Measurements from ENCODE around the gene MINK1. TPM values are rescaled to one million over a fixed set of nuclear protein-coding genes. Genes with fewer than 3 reads are reported as not detected.
A peak's percentile ranks its signal among the peaks of the same experiment; 100 is the strongest.

The MINK1 gene
- total RNA-seq, 1 experiment from 2014 or later: 68.8 TPM

- H3K4me1 Mint-ChIP-seq: peaks cover 30 to 39% of the 10 kb centered on the region in 2 experiments
- Histone ChIP-seq H3K79me1 (ENCODE audit: insufficient read depth, low read depth, low read length, poor library complexity, severe bottlenecking) (peaks cover 5% of the 10 kb centered on the region), H3K23ac (ENCODE audit: insufficient read length, low read depth, low read length) (no peak overlapping the region), H2BK120ac (ENCODE audit: low read depth, low read length, poor library complexity, severe bottlenecking) (no peak overlapping the region), H3K9ac (ENCODE audit: extremely low read depth, insufficient read length, low read length) (peak overlapping the region; percentile 96), H3K4me2 (ENCODE audit: insufficient read depth, insufficient read length, low read length) (peak overlapping the region; percentile 80), H3K18ac (ENCODE audit: insufficient read length, low read depth, low read length) (no peak overlapping the region), H3T11ph (ENCODE audit: low read length) (no peak overlapping the region), H3K27ac (ENCODE audit: insufficient read length, low read depth, low read length) (no peak overlapping the region), H4K5ac (ENCODE audit: insufficient read length, low read depth, low read length) (no peak overlapping the region), H4K8ac (replicated peaks; ENCODE audit: insufficient read length, low read depth, low read length) (no peak overlapping the region), H4K20me1 (ENCODE audit: control insufficient read depth, insufficient read depth, insufficient read length) (peaks cover 4% of the 10 kb centered on the region), H3K56ac (ENCODE audit: insufficient read length, low read depth, low read length) (no peak overlapping the region), H2BK20ac (ENCODE audit: low read depth, low read length, poor library complexity, severe bottlenecking) (no peak overlapping the region), H3K79me2 (ENCODE audit: insufficient read depth, low read length) (peaks cover 9% of the 10 kb centered on the region; the same call in 1 of the 2 replicates), H2AK5ac (ENCODE audit: insufficient read length, low read length) (no peak overlapping the region), H3K14ac (ENCODE audit: insufficient read depth, low read length) (no peak overlapping the region), H2BK15ac (ENCODE audit: low read depth, low read length) (no peak overlapping the region), H2BK5ac (ENCODE audit: insufficient read length, low read length) (no peak overlapping the region), H3K4me1 (ENCODE audit: insufficient read depth, low read length) (no peaks in the 10 kb centered on the region), H3K23me2 (ENCODE audit: insufficient read length, low read depth, low read length, poor library complexity, severe bottlenecking) (peaks cover 17% of the 10 kb centered on the region), H2AFZ (ENCODE audit: low read length) (no peak overlapping the region), H2BK12ac (ENCODE audit: insufficient read length, low read depth, low read length) (no peak overlapping the region), H3K9me3 (ENCODE audit: control insufficient read depth, low read depth, low read length) (no peaks in the 10 kb centered on the region), H4K91ac (ENCODE audit: insufficient read length, low read depth, low read length) (no peak overlapping the region), H3K27me3 (ENCODE audit: insufficient read depth, low read length) (no peaks in the 10 kb centered on the region), H3K4ac (ENCODE audit: low read depth, low read length) (no peak overlapping the region)
- WGBS (ENCODE audit: extremely low coverage, insufficient read length, low lambda C conversion rate): no CpG with 5 or more reads among the region's 4 CpGs
- H3K9me3 Mint-ChIP-seq: no peaks in the 10 kb centered on the region; a peak in 2 of 5 replicates
- H3K27ac Mint-ChIP-seq: peak overlapping the region; percentile 100; a peak in 4 of 7 replicates
- peaks cover 40 to 83% (median 67%) of the 10 kb centered on the region in 3 experiments for H3K36me3 Mint-ChIP-seq (ENCODE audit: insufficient read depth in 1 of 3, low read depth in 3 of 3)
- H3K27me3 Mint-ChIP-seq (ENCODE audit: low read depth): peaks cover 6% of the 10 kb centered on the region
- DNase-seq: no peak
- TF ChIP-seq, protein P1, sequence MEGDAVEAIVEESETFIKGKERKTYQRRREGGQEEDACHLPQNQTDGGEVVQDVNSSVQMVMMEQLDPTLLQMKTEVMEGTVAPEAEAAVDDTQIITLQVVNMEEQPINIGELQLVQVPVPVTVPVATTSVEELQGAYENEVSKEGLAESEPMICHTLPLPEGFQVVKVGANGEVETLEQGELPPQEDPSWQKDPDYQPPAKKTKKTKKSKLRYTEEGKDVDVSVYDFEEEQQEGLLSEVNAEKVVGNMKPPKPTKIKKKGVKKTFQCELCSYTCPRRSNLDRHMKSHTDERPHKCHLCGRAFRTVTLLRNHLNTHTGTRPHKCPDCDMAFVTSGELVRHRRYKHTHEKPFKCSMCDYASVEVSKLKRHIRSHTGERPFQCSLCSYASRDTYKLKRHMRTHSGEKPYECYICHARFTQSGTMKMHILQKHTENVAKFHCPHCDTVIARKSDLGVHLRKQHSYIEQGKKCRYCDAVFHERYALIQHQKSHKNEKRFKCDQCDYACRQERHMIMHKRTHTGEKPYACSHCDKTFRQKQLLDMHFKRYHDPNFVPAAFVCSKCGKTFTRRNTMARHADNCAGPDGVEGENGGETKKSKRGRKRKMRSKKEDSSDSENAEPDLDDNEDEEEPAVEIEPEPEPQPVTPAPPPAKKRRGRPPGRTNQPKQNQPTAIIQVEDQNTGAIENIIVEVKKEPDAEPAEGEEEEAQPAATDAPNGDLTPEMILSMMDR (conservative IDR thresholded peaks at IDR 0.05): no peak
- H3K4me3 Mint-ChIP-seq: peak overlapping the region; percentile 95 to 98
Measured at GRCh38 chr17:4941319-4941610, 108.1 kb downstream of the MINK1 start.
